GM12878 (cell line): ENCODE results near the gene MARCHF6. TPM values are rescaled to one million over a fixed set of nuclear protein-coding genes. Genes with fewer than 3 reads are reported as not detected.

ENCODE experiments used
- ATAC-seq: fragments of 200-7000 bp; cut with Tn5 transposase; 3 replicates; pipeline ENCODE4 v1.9.1; 2020; ENCODE audit warnings: mild to moderate bottlenecking, moderate library complexity
- BruUV-seq: library from RNA; stranded (reverse); fragments of 400-500 nt; replicated peaks from 2 replicates; lab custom pipeline; 2021; lab: Mats Ljungman, UMichigan
- CTCF ChIA-PET: fragments of 300-600 bp; sonication (Branson Sonifier 250); formaldehyde crosslinking; extraction: SDS; loops from one replicate; lab custom pipeline; 2021; ENCODE audit warnings: inconsistent platforms; lab: Yijun Ruan, JAX
- POLR2A ChIA-PET: fragments of 350-600 bp; formaldehyde crosslinking; extraction: SDS; loops from one replicate; lab custom pipeline; 2021; ENCODE audit warnings: inconsistent platforms; lab: Charles Lee
- RAD21 ChIA-PET: fragments of 300-600 bp; sonication (Branson Sonifier 250); formaldehyde crosslinking; loops from one replicate; lab custom pipeline; 2023; ENCODE audit warnings: antibody characterized with exemption; ENCODE audit not compliant: unreplicated experiment; lab: Charles Lee
- SMC1A ChIA-PET: fragments of 300-600 bp; sonication (Branson Sonifier 250); formaldehyde crosslinking; loops from one replicate; lab custom pipeline; 2023; ENCODE audit not compliant: unreplicated experiment, uncharacterized antibody; lab: Charles Lee
- DNase-seq: peaks from one replicate; pipeline ENCODE4 v3.0.0-alpha.2; 2011; ENCODE audit warnings: low read depth, low spot score
- FAIRE-seq: peaks from 3 replicates; lab custom pipeline; 2011; peaks lifted over from hg19 to GRCh38; lab: Jason Lieb, UNC
- H2AFZ ChIP-seq: 2 replicates; pipeline ENCODE4 v1.6.0; 2011; ENCODE audit warnings: low read depth, low read length, control low read depth; ENCODE audit not compliant: control insufficient read depth
- H3K27ac ChIP-seq: 2 replicates; pipeline ENCODE4 v1.5.1; 2011; ENCODE audit warnings: control low read depth; ENCODE audit not compliant: control insufficient read depth, insufficient read depth
- H3K27me3 ChIP-seq, 2 experiments: replicated peaks in 1 of 2; 2 replicates each; pipeline versions ENCODE4 v1.6.0 to v1.6.1; 2011; ENCODE audit warnings: low read length in 1 of 2; ENCODE audit not compliant: control insufficient read depth in 2 of 2, insufficient read depth in 2 of 2
- H3K36me3 ChIP-seq, 2 experiments: 2 replicates each; pipeline ENCODE4 v1.5.1; 2011; ENCODE audit warnings: low read length in 1 of 2; ENCODE audit not compliant: control insufficient read depth in 2 of 2, insufficient read depth in 2 of 2
- H3K4me1 ChIP-seq: 2 replicates; pipeline ENCODE4 v1.6.1; 2011; ENCODE audit warnings: mild to moderate bottlenecking, low read length, moderate library complexity, mixed read lengths; ENCODE audit not compliant: control insufficient read depth, insufficient read depth
- H3K4me2 ChIP-seq: 2 replicates; pipeline ENCODE4 v1.6.0; 2011; ENCODE audit warnings: control low read depth; ENCODE audit not compliant: control insufficient read depth, insufficient read depth
- H3K4me3 ChIP-seq: fragments of 200-600 bp; sonication (generic); 2 replicates; pipeline ENCODE4 v1.5.1; 2016
- H3K79me2 ChIP-seq: 2 replicates; pipeline ENCODE4 v1.6.0; 2011; ENCODE audit warnings: low read length; ENCODE audit not compliant: control insufficient read depth, insufficient read depth
- H3K9ac ChIP-seq: 2 replicates; pipeline ENCODE4 v1.8.0; 2011; ENCODE audit warnings: low read length, control low read depth, mixed read lengths; ENCODE audit not compliant: control insufficient read depth, insufficient read depth
- H3K9me3 ChIP-seq: replicated peaks from 3 replicates; pipeline ENCODE4 v1.5.1; 2011; ENCODE audit warnings: mild to moderate bottlenecking, low read length; ENCODE audit not compliant: control insufficient read depth, insufficient read depth
- H4K20me1 ChIP-seq: 2 replicates; pipeline ENCODE4 v1.6.0; 2011; ENCODE audit not compliant: control insufficient read depth, insufficient read depth
- BRCA1 ChIP-seq: IDR thresholded peaks from 2 replicates; pipeline ENCODE4 v1.6.1; 2011; ENCODE audit warnings: low read depth, low read length, improper control_type of control experiment
- CHD2 ChIP-seq: IDR thresholded peaks from 2 replicates; pipeline ENCODE4 v1.6.1; 2011; ENCODE audit warnings: low read depth, low read length, improper control_type of control experiment, borderline replicate concordance
- CTCF ChIP-seq, 3 experiments: IDR thresholded peaks in 2 of 3; conservative IDR thresholded peaks in 1 of 3; 2 replicates each; pipeline ENCODE4 v1.5.1; 2011; ENCODE audit warnings: low read depth in 3 of 3, low read length in 3 of 3, mild to moderate bottlenecking in 3 of 3, control low read depth in 2 of 3, moderate library complexity in 2 of 3, inconsistent platforms in 1 of 3, mixed read lengths in 1 of 3; ENCODE audit not compliant: control insufficient read depth in 2 of 3, insufficient read depth in 1 of 3; ENCODE audit errors: extremely low read depth in 1 of 3
- FOS ChIP-seq: IDR thresholded peaks from 3 replicates; pipeline ENCODE4 v1.6.1; 2011; ENCODE audit warnings: borderline replicate concordance; ENCODE audit not compliant: insufficient read length; ENCODE audit errors: extremely low read depth
- GABPA ChIP-seq: IDR thresholded peaks from 2 replicates; pipeline ENCODE4 v1.6.1; 2014; ENCODE audit warnings: antibody characterized with exemption, low read depth, mild to moderate bottlenecking, inconsistent platforms
- LARP7 ChIP-seq: fragments of 450-650 bp; IDR thresholded peaks from 2 replicates; pipeline ENCODE4 v1.6.1; 2017; ENCODE audit warnings: mild to moderate bottlenecking
- MTA3 ChIP-seq: IDR thresholded peaks from 2 replicates; pipeline ENCODE4 v1.6.1; 2012; ENCODE audit warnings: low read length, inconsistent platforms, borderline replicate concordance
- NFYB ChIP-seq: IDR thresholded peaks from 2 replicates; pipeline ENCODE4 v1.6.1; 2011; ENCODE audit warnings: low read depth, mild to moderate bottlenecking, low read length, improper control_type of control experiment, moderate library complexity; ENCODE audit not compliant: insufficient read depth
- POLR2A ChIP-seq: IDR thresholded peaks from 2 replicates; pipeline ENCODE4 v1.6.1; 2011; ENCODE audit warnings: low read depth, mild to moderate bottlenecking, low read length
- RBBP5 ChIP-seq: fragments of 200-600 bp; sonication (generic); conservative IDR thresholded peaks from 2 replicates; pipeline ENCODE4 v1.6.1; 2016
- SMAD1 ChIP-seq: fragments of 450-650 bp; IDR thresholded peaks from 2 replicates; pipeline ENCODE4 v1.6.1; 2018; ENCODE audit warnings: mild to moderate bottlenecking, low read depth; ENCODE audit not compliant: partially characterized antibody
- SMARCA5 ChIP-seq: fragments of 450-650 bp; IDR thresholded peaks from 2 replicates; pipeline ENCODE4 v1.6.1; 2017; ENCODE audit warnings: mild to moderate bottlenecking
- SPI1 ChIP-seq: IDR thresholded peaks from 2 replicates; pipeline ENCODE4 v1.6.1; 2011; ENCODE audit warnings: low read depth, mild to moderate bottlenecking, low read length, moderate library complexity, borderline replicate concordance; ENCODE audit not compliant: insufficient read depth
- ZNF207 ChIP-seq: fragments of 450-650 bp; IDR thresholded peaks from 2 replicates; pipeline ENCODE4 v1.6.1; 2014; ENCODE audit warnings: antibody characterized with exemption, mild to moderate bottlenecking, borderline replicate concordance
- WGBS: methylation state at CpG from one replicate; pipeline ENCODE4 v1.1.6; 2016; ENCODE audit warnings: low lambda C conversion rate; ENCODE audit not compliant: insufficient replicate concordance, insufficient coverage; ENCODE audit errors: missing lambda C conversion rate; 5-methylcytosine and 5-hydroxymethylcytosine counted together
- in situ Hi-C: fragments of 300-500 bp; cut with MboI; formaldehyde crosslinking; loops from 9 replicates; pipeline ENCODE4 v1.14.3; 2018; ENCODE audit warnings: mixed read lengths
- intact Hi-C: fragments of 100-400 bp; cut with micrococcal nuclease; formaldehyde crosslinking; loops from one replicate; pipeline ENCODE4 v1.14.2; 2022; ENCODE audit not compliant: unreplicated experiment
- polyA plus RNA-seq, 11 experiments: library from polyadenylated mRNA; depleted of rRNA in 4 of 11; unstranded in 6 of 11; stranded (reverse) in 5 of 11; fragments of >200 nt; fragmentation: Nextera tagmentation in 4 of 11; fragmentation: Illumina TruSeq in 1 of 11; extraction: Ambion mirVana in 4 of 11; extraction: Trizol in 1 of 11; gene quantifications; 1 replicate in 1 of 11; 2 replicates in 10 of 11; pipeline versions ENCODE4 v1.2.1 to v1.2.3, GENCODE V29; 2011 to 2016; ENCODE audit warnings: inconsistent platforms in 2 of 11, missing spikeins in 2 of 11, low read depth in 1 of 11
- total RNA-seq, 4 experiments: library from RNA; depleted of rRNA in 3 of 4; stranded (reverse); fragments of >200 nt in 3 of 4; fragmentation: Illumina TruSeq in 1 of 4; extraction: Trizol in 1 of 4; gene quantifications; 2 replicates each; pipeline versions ENCODE4 v1.2.1 to v1.2.3, GENCODE V29; 2013 to 2021
- TF ChIP-seq, protein P1 (sequence below): fragments of 450-650 bp; IDR thresholded peaks from 2 replicates; pipeline ENCODE4 v1.6.1; 2017; ENCODE audit warnings: low read depth, mild to moderate bottlenecking, moderate library complexity

Gene MARCHF6
- total and polyA plus RNA-seq, 10 of the 15 experiments (the other 5 are each of a cell fraction or from before 2014, with no cell fraction given), result 39.1 to 172 (median 61.0) TPM

GRCh38 chr5:10335711-10336470 is 17.6 kb upstream of the MARCHF6 start:
- Histone ChIP-seq H3K4me2 (no peak overlapping the region), H4K20me1 (no peaks in the 10 kb centered on the region), H3K27ac (no peak overlapping the region), H3K36me3 (no peaks in the 10 kb centered on the region), H3K9ac (no peak overlapping the region), H3K4me3 (no peak overlapping the region), H3K4me1 (no peaks in the 10 kb centered on the region), H3K79me2 (no peaks in the 10 kb centered on the region), H3K27me3 (peaks cover 0 to 9% of the 10 kb centered on the region in 2 experiments; a peak in 2 of 4 replicates), H2AFZ (no peak overlapping the region), H3K9me3 (no peaks in the 10 kb centered on the region)
- WGBS, result 80% methylated on average over 14 of the region's 14 CpGs
- intact Hi-C loops, result no loop called here
- ChIA-PET POLR2A (interaction anchor here (0.7 kb wide), 1 partner anchor 245 kb away, joined by 3 read pairs; no protein-coding TSS in a partner anchor), SMC1A (no interaction called here), RAD21 (no interaction called here), CTCF (no interaction called here)
- no TSS peak for BruUV-seq
- DNase-seq, result no peak
- TF ChIP-seq, protein P1, sequence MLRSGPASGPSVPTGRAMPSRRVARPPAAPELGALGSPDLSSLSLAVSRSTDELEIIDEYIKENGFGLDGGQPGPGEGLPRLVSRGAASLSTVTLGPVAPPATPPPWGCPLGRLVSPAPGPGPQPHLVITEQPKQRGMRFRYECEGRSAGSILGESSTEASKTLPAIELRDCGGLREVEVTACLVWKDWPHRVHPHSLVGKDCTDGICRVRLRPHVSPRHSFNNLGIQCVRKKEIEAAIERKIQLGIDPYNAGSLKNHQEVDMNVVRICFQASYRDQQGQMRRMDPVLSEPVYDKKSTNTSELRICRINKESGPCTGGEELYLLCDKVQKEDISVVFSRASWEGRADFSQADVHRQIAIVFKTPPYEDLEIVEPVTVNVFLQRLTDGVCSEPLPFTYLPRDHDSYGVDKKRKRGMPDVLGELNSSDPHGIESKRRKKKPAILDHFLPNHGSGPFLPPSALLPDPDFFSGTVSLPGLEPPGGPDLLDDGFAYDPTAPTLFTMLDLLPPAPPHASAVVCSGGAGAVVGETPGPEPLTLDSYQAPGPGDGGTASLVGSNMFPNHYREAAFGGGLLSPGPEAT, result no peak
- TF ChIP-seq MTA3, result no peak
- no peak for TF ChIP-seq LARP7
- TF ChIP-seq POLR2A, result no peak
- FAIRE-seq, result no peak
- ATAC-seq, result no peak
- in situ Hi-C loops, result no loop called here

DNA sequence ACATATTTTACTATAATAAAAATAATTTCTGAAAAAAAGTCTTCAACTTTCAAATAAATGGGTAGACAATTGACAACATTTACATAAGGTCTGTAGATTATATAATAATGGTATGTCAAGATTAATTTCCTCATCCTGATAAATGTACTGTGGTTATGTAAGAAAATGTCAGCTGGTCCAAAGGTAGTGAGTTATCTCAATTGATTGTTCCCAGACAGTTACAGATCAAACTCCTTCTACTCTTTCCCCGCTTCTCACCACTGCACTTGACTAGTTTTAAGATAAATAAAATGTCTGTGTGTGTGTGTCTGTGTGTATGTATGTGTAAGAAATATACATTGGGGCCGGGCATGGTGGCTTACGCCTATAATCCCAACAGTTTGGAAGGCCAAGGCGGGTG is 16.4 kb upstream of the MARCHF6 start:
- no peaks in the 10 kb centered on the region for H4K20me1 ChIP-seq
- H3K27me3 ChIP-seq, result peaks cover 0 to 9% of the 10 kb centered on the region in 2 experiments; a peak in 2 of 4 replicates
- no peak overlapping the region for H3K9ac ChIP-seq
- no peak overlapping the region for H3K4me3 ChIP-seq
- no peak overlapping the region for H3K4me2 ChIP-seq
- H2AFZ ChIP-seq, result no peak overlapping the region
- ChIA-PET SMC1A (no interaction called here), POLR2A (no interaction called here), RAD21 (no interaction called here), CTCF (interaction anchor here (1.4 kb wide), 1 partner anchor 53 kb away, joined by 4 read pairs; no protein-coding TSS in a partner anchor)
- H3K9me3 ChIP-seq, result no peaks in the 10 kb centered on the region
- BruUV-seq, result no TSS peak
- no peak overlapping the region for H3K27ac ChIP-seq
- H3K36me3 ChIP-seq, result no peaks in the 10 kb centered on the region
- no peak for ATAC-seq
- no peak for FAIRE-seq
- no peaks in the 10 kb centered on the region for H3K4me1 ChIP-seq
- in situ Hi-C loops (no loop called here), intact Hi-C loops (no loop called here)
- WGBS, result 82% methylated on average over 4 of the region's 4 CpGs
- no peaks in the 10 kb centered on the region for H3K79me2 ChIP-seq
- no peak for DNase-seq
- no peak for TF ChIP-seq SMAD1
- no peak for TF ChIP-seq SPI1
- TF ChIP-seq CTCF (IDR thresholded peaks at IDR 0.05 in 2 of 3, conservative IDR thresholded peaks at IDR 0.05 in 1 of 3; ENCODE audit: control insufficient read depth in 2 of 3, extremely low read depth in 1 of 3, insufficient read depth in 1 of 3, low read depth in 3 of 3, low read length in 3 of 3), result no peak
- no peak for TF ChIP-seq CHD2
- TF ChIP-seq ZNF207, result no peak
- TF ChIP-seq NFYB, result no peak
- no peak for TF ChIP-seq BRCA1
- TF ChIP-seq FOS, result no peak
- TF ChIP-seq SMARCA5, result no peak
- TF ChIP-seq RBBP5, result no peak
- TF ChIP-seq GABPA, result no peak
